K562 treated with DMSO at 1 percent for 48 hours (cell line): ENCODE results near the gene CSTF2. TPM values are rescaled to one million over a fixed set of nuclear protein-coding genes. Genes with fewer than 3 reads are reported as not detected.

Source experiments
- total RNA-seq: library from RNA; unstranded; fragments of 300-600 nt; gene quantifications from 2 replicates; pipeline ENCODE4 v1.2.3, GENCODE V29; 2022; ENCODE audit warnings: low replicate concordance; ENCODE audit errors: extremely low read depth

The CSTF2 gene, protein sequence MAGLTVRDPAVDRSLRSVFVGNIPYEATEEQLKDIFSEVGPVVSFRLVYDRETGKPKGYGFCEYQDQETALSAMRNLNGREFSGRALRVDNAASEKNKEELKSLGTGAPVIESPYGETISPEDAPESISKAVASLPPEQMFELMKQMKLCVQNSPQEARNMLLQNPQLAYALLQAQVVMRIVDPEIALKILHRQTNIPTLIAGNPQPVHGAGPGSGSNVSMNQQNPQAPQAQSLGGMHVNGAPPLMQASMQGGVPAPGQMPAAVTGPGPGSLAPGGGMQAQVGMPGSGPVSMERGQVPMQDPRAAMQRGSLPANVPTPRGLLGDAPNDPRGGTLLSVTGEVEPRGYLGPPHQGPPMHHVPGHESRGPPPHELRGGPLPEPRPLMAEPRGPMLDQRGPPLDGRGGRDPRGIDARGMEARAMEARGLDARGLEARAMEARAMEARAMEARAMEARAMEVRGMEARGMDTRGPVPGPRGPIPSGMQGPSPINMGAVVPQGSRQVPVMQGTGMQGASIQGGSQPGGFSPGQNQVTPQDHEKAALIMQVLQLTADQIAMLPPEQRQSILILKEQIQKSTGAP
- not detected in 2 replicates for total RNA-seq

DNA sequence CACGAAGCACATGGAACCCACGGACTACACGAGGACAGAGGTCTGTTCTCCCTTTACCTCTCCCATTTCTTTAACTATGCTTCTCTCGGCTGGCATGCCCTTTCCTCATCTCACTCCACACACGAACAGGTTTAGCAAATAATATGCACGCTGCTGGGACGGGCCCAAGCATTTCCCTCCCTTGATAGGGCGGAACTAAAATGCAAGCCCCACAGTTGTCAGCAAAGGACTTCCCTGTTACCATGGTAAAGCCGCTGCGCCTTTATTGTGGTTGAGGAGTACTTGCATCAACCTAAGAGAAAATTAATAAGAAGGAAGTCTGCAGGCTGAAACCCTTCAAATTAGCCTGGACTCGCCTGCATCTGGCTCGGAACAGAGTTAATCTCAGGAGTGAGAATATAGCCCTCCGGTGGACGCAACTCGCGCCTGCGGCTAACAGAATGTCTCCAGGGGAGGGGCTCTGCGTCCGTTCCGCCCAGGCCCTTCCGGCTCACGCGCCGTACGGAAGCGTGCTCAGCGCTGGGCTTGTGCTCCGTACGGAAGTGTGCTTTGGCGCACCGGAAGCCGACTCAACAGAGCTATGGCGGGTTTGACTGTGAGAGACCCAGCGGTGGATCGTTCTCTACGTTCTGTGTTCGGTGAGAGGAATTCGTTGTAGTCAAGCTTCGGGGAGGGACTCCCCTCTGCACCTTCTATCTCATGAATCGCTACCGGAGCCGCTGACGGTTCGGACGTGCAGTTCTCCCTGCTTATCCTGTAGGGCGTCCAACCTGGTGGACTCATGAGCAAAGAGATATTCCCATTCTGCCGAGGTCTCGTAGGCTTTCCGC is at the start of gene CSTF2:
Gene CSTF2 (plus strand): TSS at position 555 of the 830 bp plus-strand sequence. CDS start 26 bp downstream, at position 581.

DNA sequence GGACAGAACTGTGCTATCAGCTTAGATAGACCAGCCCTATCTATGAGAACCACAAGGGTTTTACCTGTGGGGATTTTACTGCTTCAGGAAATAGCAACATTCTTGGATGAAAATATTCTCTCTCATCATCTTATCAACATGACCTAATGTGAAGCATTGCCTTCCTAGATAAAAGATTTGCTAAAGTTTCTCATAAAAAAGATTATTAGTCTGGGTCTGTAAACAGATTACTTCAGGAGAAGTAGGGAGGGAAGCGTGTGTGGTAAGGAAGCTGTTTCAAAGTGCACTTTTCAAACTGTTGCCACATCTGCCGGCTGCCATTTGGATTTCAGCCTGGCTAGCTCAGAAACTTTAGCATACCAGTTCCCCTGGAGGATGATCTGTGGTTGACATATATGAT is 54.1 kb downstream of the CSTF2 start, which contains the start of gene NOX1:
Gene NOX1 (minus strand): TSS at position 35 of the 400 bp plus-strand sequence. CDS start 220 bp downstream, outside the sequence.

Other genes starting within 250 kb of the CSTF2 start
- not detected in 2 replicates for gene TNMD, start 235.5 kb upstream of the CSTF2 start, total RNA-seq
- gene TSPAN6, start 183.6 kb upstream of the CSTF2 start, total RNA-seq: not detected in 2 replicates
- gene SRPX2, start 176.2 kb upstream of the CSTF2 start, total RNA-seq: not detected in 2 replicates
- not detected in 2 replicates for gene SYTL4, start 88.3 kb upstream of the CSTF2 start, total RNA-seq
- not detected in 2 replicates for gene NOX1, start 54.0 kb downstream of the CSTF2 start, total RNA-seq
- not detected in 2 replicates for gene XKRX, start 108.5 kb downstream of the CSTF2 start, total RNA-seq
- gene ARL13A, start 149.3 kb downstream of the CSTF2 start, total RNA-seq: not detected in 2 replicates
- not detected in 2 replicates for gene TRMT2B, start 231.7 kb downstream of the CSTF2 start, total RNA-seq